IMR-90 (cell line): ENCODE results near the gene TRIM46. TPM values are rescaled to one million over a fixed set of nuclear protein-coding genes. Genes with fewer than 3 reads are reported as not detected.

Source experiments
- ATAC-seq: fragments of 200-7000 bp; cut with Tn5 transposase; 2 replicates; pipeline ENCODE4 v1.9.1; 2020; ENCODE audit warnings: low read depth, mild to moderate bottlenecking, moderate library complexity
- BruUV-seq: library from RNA; stranded (reverse); fragments of 400-500 nt; replicated peaks from 2 replicates; lab custom pipeline; 2021; lab: Mats Ljungman, UMichigan
- CTCF ChIA-PET: fragments of 300-600 bp; formaldehyde crosslinking; extraction: SDS; loops from one replicate; lab custom pipeline; 2021; ENCODE audit warnings: antibody characterized with exemption; lab: Yijun Ruan, JAX
- POLR2A ChIA-PET: fragments of 300-600 bp; sonication (Branson Sonifier 250); formaldehyde crosslinking; loops from one replicate; lab custom pipeline; 2022; ENCODE audit warnings: antibody characterized with exemption; ENCODE audit not compliant: unreplicated experiment; lab: Charles Lee
- DNase-seq: peaks from one replicate; pipeline ENCODE4 v3.0.0; 2013
- H2AFZ ChIP-seq: replicated peaks from 2 replicates; pipeline ENCODE3; 2013; ENCODE audit warnings: low read length, mild to moderate bottlenecking; ENCODE audit not compliant: poor library complexity
- H2AK5ac ChIP-seq: 2 replicates; pipeline ENCODE4 v1.6.1; 2013; ENCODE audit warnings: low read depth, low read length, inconsistent platforms
- H2AK9ac ChIP-seq: replicated peaks from 2 replicates; pipeline ENCODE3; 2013; ENCODE audit warnings: mild to moderate bottlenecking, low read depth, low read length, moderate library complexity; ENCODE audit not compliant: poor library complexity
- H2BK120ac ChIP-seq: 2 replicates; pipeline ENCODE4 v1.6.1; 2013; ENCODE audit warnings: low read depth, low read length, inconsistent platforms
- H2BK15ac ChIP-seq: 3 replicates; pipeline ENCODE4 v1.6.1; 2013; ENCODE audit warnings: low read depth, low read length, inconsistent platforms
- H2BK20ac ChIP-seq: 2 replicates; pipeline ENCODE4 v1.6.1; 2013; ENCODE audit warnings: low read depth, mild to moderate bottlenecking, inconsistent platforms, low read length, moderate library complexity
- H2BK5ac ChIP-seq: 2 replicates; pipeline ENCODE4 v1.6.1; 2013; ENCODE audit warnings: mild to moderate bottlenecking, low read depth, low read length, inconsistent platforms; ENCODE audit not compliant: poor library complexity, severe bottlenecking
- H3K14ac ChIP-seq: replicated peaks from 2 replicates; pipeline ENCODE4 v1.6.1; 2013; ENCODE audit warnings: low read depth, low read length, inconsistent platforms
- H3K18ac ChIP-seq: 2 replicates; pipeline ENCODE4 v1.6.1; 2013; ENCODE audit warnings: low read depth, low read length, control low read depth
- H3K23ac ChIP-seq: 2 replicates; pipeline ENCODE4 v1.6.1; 2013; ENCODE audit warnings: low read depth, low read length, inconsistent platforms
- H3K27ac ChIP-seq: 2 replicates; pipeline ENCODE4 v1.5.1; 2013; ENCODE audit warnings: mild to moderate bottlenecking, control low read depth, low read length; ENCODE audit not compliant: insufficient read depth
- H3K27me3 ChIP-seq: 2 replicates; pipeline ENCODE4 v1.6.1; 2013; ENCODE audit warnings: low read length; ENCODE audit not compliant: control insufficient read depth, insufficient read depth
- H3K36me3 ChIP-seq: 2 replicates; pipeline ENCODE4 v1.6.1; 2013; ENCODE audit warnings: low read length, mixed read lengths; ENCODE audit not compliant: control insufficient read depth, insufficient read depth
- H3K4ac ChIP-seq: 2 replicates; pipeline ENCODE4 v1.6.1; 2013; ENCODE audit warnings: low read depth, low read length, inconsistent platforms
- H3K4me1 ChIP-seq: 2 replicates; pipeline ENCODE4 v1.6.1; 2013; ENCODE audit warnings: low read length, mixed read lengths; ENCODE audit not compliant: control insufficient read depth, insufficient read depth
- H3K4me2 ChIP-seq: 2 replicates; pipeline ENCODE4 v1.6.1; 2013; ENCODE audit warnings: low read depth, mild to moderate bottlenecking, control low read depth, low read length, moderate library complexity
- H3K4me3 ChIP-seq: 2 replicates; pipeline ENCODE4 v1.5.1; 2013; ENCODE audit warnings: low read depth, mild to moderate bottlenecking, control low read depth, low read length, moderate library complexity; ENCODE audit not compliant: insufficient read depth
- H3K56ac ChIP-seq: 2 replicates; pipeline ENCODE4 v1.6.1; 2013; ENCODE audit warnings: low read length, inconsistent platforms; ENCODE audit not compliant: insufficient read depth; ENCODE audit errors: extremely low read depth
- H3K79me1 ChIP-seq, 2 experiments: 2 replicates each; pipeline ENCODE4 v1.6.1; 2013; ENCODE audit warnings: low read length in 2 of 2, inconsistent platforms in 1 of 2, low read depth in 1 of 2
- H3K9ac ChIP-seq: 2 replicates; pipeline ENCODE4 v1.6.1; 2013; ENCODE audit warnings: low read depth, low read length, control low read depth
- H3K9me1 ChIP-seq: 2 replicates; pipeline ENCODE4 v1.6.1; 2013; ENCODE audit warnings: low read length, inconsistent platforms; ENCODE audit not compliant: insufficient read depth
- H3K9me3 ChIP-seq: 2 replicates; pipeline ENCODE4 v1.6.1; 2013; ENCODE audit warnings: low read length; ENCODE audit not compliant: control insufficient read depth, insufficient read depth
- H4K20me1 ChIP-seq: 2 replicates; pipeline ENCODE4 v1.6.1; 2013; ENCODE audit warnings: low read length, inconsistent platforms; ENCODE audit not compliant: insufficient read depth
- H4K5ac ChIP-seq: 2 replicates; pipeline ENCODE4 v1.6.1; 2013; ENCODE audit warnings: mild to moderate bottlenecking, low read depth, low read length, control low read depth
- H4K8ac ChIP-seq, 2 experiments: 2 replicates each; pipeline ENCODE4 v1.6.1; 2013; ENCODE audit warnings: low read depth in 2 of 2, low read length in 2 of 2, control low read depth in 1 of 2, inconsistent platforms in 1 of 2
- H4K91ac ChIP-seq: 2 replicates; pipeline ENCODE4 v1.6.1; 2013; ENCODE audit warnings: low read depth, low read length, inconsistent platforms; ENCODE audit not compliant: insufficient read depth
- BHLHE40 ChIP-seq: fragments of 150-350 bp; IDR thresholded peaks from 2 replicates; pipeline ENCODE4 v1.6.1; 2016; ENCODE audit warnings: mild to moderate bottlenecking, low read depth, low read length
- SMC3 ChIP-seq: fragments of 150-350 bp; IDR thresholded peaks from 2 replicates; pipeline ENCODE4 v1.6.1; 2016; ENCODE audit warnings: low read depth, mild to moderate bottlenecking, antibody characterized with exemption, low read length, moderate library complexity
- WGBS, 2 experiments: methylation state at CpG; one replicate each; pipeline versions ENCODE4 v1.1.5 to v1.1.7; 2013; ENCODE audit warnings: missing lambda C conversion rate in 2 of 2; ENCODE audit not compliant: insufficient read length in 1 of 2; ENCODE audit errors: extremely low coverage in 2 of 2; 5-methylcytosine and 5-hydroxymethylcytosine counted together
- dilution Hi-C: fragments of 300-500 bp; cut with HindIII; formaldehyde crosslinking; loops from one replicate; pipeline ENCODE4 v1.14.3; 2018; ENCODE audit warnings: low sequenced_read_pairs; ENCODE audit not compliant: unreplicated experiment
- in situ Hi-C: fragments of 300-500 bp; cut with MboI; formaldehyde crosslinking; loops from 3 replicates; pipeline ENCODE4 v1.14.3; 2019; ENCODE audit warnings: low sequenced_read_pairs, inconsistent platforms, mixed read lengths
- intact Hi-C: fragments of 100-400 bp; cut with micrococcal nuclease; formaldehyde crosslinking; loops from 2 replicates; pipeline ENCODE4 v1.10.0; 2022
- polyA plus RNA-seq, 3 experiments: library from polyadenylated mRNA; depleted of rRNA; stranded (reverse); fragments of >200 nt; gene quantifications; 2 replicates each; pipeline ENCODE4 v1.2.3, GENCODE V29; 2012; ENCODE audit warnings: low replicate concordance in 1 of 3
- total RNA-seq: library from RNA; depleted of rRNA; stranded (reverse); fragments of >200 nt; gene quantifications from 2 replicates; pipeline ENCODE4 v1.2.3, GENCODE V29; 2012
- TF ChIP-seq, protein P1 (sequence below): fragments of 150-350 bp; IDR thresholded peaks from 2 replicates; pipeline ENCODE4 v1.6.1; 2016; ENCODE audit warnings: low read depth, mild to moderate bottlenecking, low read length, moderate library complexity, borderline replicate concordance
- TF ChIP-seq, protein P2 (sequence below): conservative IDR thresholded peaks from 2 replicates; pipeline ENCODE4 v1.5.1; 2012; ENCODE audit warnings: mild to moderate bottlenecking, low read depth, low read length, improper control_type of control experiment

Gene TRIM46
- total and polyA plus RNA-seq, 2 of the 4 experiments (the other 2 are of a cell fraction): 2.3 to 6.2 TPM

DNA sequence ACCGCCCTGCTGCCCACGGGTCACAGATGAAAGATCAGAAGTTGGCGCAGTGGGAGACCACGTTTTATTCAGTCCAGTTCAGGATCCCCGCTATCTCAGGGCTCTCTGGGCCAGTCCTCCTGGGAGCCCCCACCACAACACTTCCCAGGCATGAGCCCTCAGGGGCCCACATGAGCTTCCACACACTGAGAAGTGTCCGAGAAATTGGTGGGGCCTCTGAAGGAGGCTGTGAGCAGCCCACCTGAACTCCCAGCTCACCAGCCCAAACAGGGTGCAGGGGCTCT lies 12.1 kb downstream of the TRIM46 start (continued):
- TF ChIP-seq, protein P1, sequence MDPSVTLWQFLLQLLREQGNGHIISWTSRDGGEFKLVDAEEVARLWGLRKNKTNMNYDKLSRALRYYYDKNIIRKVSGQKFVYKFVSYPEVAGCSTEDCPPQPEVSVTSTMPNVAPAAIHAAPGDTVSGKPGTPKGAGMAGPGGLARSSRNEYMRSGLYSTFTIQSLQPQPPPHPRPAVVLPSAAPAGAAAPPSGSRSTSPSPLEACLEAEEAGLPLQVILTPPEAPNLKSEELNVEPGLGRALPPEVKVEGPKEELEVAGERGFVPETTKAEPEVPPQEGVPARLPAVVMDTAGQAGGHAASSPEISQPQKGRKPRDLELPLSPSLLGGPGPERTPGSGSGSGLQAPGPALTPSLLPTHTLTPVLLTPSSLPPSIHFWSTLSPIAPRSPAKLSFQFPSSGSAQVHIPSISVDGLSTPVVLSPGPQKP: no peak
- TF ChIP-seq BHLHE40: no peak
- no peak for TF ChIP-seq SMC3

DNA sequence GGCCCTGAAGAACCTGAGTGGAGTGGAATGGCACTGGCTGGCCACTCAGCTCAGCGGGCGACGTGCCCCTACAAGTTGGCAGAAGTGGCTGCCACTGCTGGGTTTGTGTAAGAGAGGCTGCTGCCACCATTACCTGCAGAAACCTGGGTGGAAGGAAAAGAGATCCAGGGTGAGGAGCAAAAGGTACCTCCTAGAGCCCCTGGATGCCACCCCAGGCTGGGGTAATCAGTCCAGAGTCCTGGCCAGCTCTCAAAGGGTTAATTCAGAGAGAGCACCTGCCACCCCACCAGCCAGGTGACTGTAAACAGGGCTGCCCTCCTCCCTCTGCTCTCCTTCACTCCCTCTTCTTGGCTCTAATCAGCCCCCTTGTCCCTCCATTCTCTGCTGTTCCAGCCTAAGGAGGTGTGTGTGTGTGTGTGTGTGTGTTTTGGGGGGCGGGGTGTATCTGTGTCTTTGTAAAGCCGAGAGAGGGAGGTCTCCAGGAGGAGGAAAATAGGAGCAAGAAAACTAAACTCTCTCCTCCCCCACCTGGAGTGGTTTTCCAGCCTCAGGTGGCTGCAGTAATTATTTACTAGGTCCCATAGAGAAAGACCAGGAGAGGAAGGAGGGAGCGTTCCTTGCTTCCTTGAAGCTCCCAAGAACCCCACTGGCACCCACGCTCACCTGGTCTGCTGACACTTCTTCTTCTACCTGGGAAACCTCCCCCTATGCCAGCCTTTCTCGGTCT lies 12.6 kb downstream of the TRIM46 start:
- no peak overlapping the region for H3K56ac ChIP-seq
- peaks cover 13% of the 10 kb centered on the region for H3K36me3 ChIP-seq
- H3K9ac ChIP-seq: no peak overlapping the region
- no peaks in the 10 kb centered on the region for H3K27me3 ChIP-seq
- dilution Hi-C loops (no loop called here), in situ Hi-C loops (no loop called here), intact Hi-C loops (no loop called here)
- WGBS, 2 experiments: no CpG with 5 or more reads among the region's 8 CpGs
- H3K23ac ChIP-seq: no peak overlapping the region
- TF ChIP-seq, protein P2, sequence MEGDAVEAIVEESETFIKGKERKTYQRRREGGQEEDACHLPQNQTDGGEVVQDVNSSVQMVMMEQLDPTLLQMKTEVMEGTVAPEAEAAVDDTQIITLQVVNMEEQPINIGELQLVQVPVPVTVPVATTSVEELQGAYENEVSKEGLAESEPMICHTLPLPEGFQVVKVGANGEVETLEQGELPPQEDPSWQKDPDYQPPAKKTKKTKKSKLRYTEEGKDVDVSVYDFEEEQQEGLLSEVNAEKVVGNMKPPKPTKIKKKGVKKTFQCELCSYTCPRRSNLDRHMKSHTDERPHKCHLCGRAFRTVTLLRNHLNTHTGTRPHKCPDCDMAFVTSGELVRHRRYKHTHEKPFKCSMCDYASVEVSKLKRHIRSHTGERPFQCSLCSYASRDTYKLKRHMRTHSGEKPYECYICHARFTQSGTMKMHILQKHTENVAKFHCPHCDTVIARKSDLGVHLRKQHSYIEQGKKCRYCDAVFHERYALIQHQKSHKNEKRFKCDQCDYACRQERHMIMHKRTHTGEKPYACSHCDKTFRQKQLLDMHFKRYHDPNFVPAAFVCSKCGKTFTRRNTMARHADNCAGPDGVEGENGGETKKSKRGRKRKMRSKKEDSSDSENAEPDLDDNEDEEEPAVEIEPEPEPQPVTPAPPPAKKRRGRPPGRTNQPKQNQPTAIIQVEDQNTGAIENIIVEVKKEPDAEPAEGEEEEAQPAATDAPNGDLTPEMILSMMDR: no peak
- H3K79me1 ChIP-seq: no peaks in the 10 kb centered on the region
- no peak overlapping the region for H3K4ac ChIP-seq
- no peak overlapping the region for H2BK20ac ChIP-seq
- no peaks in the 10 kb centered on the region for H4K20me1 ChIP-seq
- BruUV-seq: no TSS peak
- no peaks in the 10 kb centered on the region for H3K9me1 ChIP-seq
- no peak overlapping the region for H2BK5ac ChIP-seq
- H3K4me3 ChIP-seq: no peak overlapping the region
- no peak overlapping the region for H3K27ac ChIP-seq
- no peak overlapping the region for H3K18ac ChIP-seq
- no peak overlapping the region for H2BK15ac ChIP-seq
- no peak overlapping the region for H2AK5ac ChIP-seq
- ATAC-seq (no peak), DNase-seq (no peak)
- no peaks in the 10 kb centered on the region for H3K9me3 ChIP-seq
- H3K14ac ChIP-seq: no peak overlapping the region
- H4K5ac ChIP-seq: no peak overlapping the region
- no peak overlapping the region for H2BK120ac ChIP-seq
- H3K4me2 ChIP-seq: no peak overlapping the region
- no peak overlapping the region for H4K91ac ChIP-seq
- no peak overlapping the region for H2AFZ ChIP-seq
- ChIA-PET CTCF (no interaction called here), POLR2A (no interaction called here)
- H3K4me1 ChIP-seq: no peaks in the 10 kb centered on the region
- no peak overlapping the region for H2AK9ac ChIP-seq
- H4K8ac ChIP-seq: no peak overlapping the region
